HL-60/S4 (cell line): ENCODE data around the gene TUBGCP5.
"Not testable (repeated sequence)": the region's sequence is repeated elsewhere in the genome, so short reads cannot be mapped to it uniquely, and the experiment has no call there.

Experiments used
- in situ Hi-C: fragments of 300-500 bp; cut with MboI; formaldehyde crosslinking; loops from 2 replicates; pipeline ENCODE4 v1.14.3; 2022; ENCODE audit warnings: low sequenced_read_pairs

Gene TUBGCP5

GRCh38 chr15:23043535-23043934, 4.2 kb upstream of the TUBGCP5 start:
- in situ Hi-C loops = not testable (repeated sequence)

- in situ Hi-C loops = not testable (repeated sequence)
Measured at GRCh38 chr15:23041736-23042135, 2.4 kb upstream of the TUBGCP5 start.

GRCh38 chr15:23039917-23040281, 530 bp upstream of the TUBGCP5 start:
- in situ Hi-C loops = no loop called here

GRCh38 chr15:23038726-23039142, 635 bp downstream of the TUBGCP5 start:
- in situ Hi-C loops = no loop called here

- in situ Hi-C loops = no loop called here
Measured at GRCh38 chr15:23035964-23036566, 3.3 kb downstream of the TUBGCP5 start.

GRCh38 chr15:23033979-23034378, 5.4 kb downstream of the TUBGCP5 start:
- in situ Hi-C loops = no loop called here

GRCh38 chr15:23026218-23026617, 13.2 kb downstream of the TUBGCP5 start:
- in situ Hi-C loops = no loop called here

- in situ Hi-C loops = loop anchor here (25.0 kb wide), 3 partner anchors 90 to 235 kb away; partner anchors contain the start of gene NIPA1
Measured at GRCh38 chr15:23022156-23022555, 17.2 kb downstream of the TUBGCP5 start.

GRCh38 chr15:23014394-23015000, 24.9 kb downstream of the TUBGCP5 start:
- in situ Hi-C loops = loop anchor here (25.0 kb wide), 3 partner anchors 98 to 227 kb away; partner anchors contain the start of gene NIPA1

- in situ Hi-C loops = loop anchor here (25.0 kb wide), 3 partner anchors 99 to 226 kb away; partner anchors contain the start of gene NIPA1
Measured at GRCh38 chr15:23013681-23014080, 25.7 kb downstream of the TUBGCP5 start.

- in situ Hi-C loops = loop anchor here (25.0 kb wide), 3 partner anchors 100 to 225 kb away; partner anchors contain the start of gene NIPA1
Measured at GRCh38 chr15:23012616-23013015, 26.8 kb downstream of the TUBGCP5 start.

- in situ Hi-C loops = loop anchor here (25.0 kb wide), 3 partner anchors 91 to 216 kb away; partner anchors contain the start of gene NIPA1
Measured at GRCh38 chr15:23003736-23004135, 35.6 kb downstream of the TUBGCP5 start.

- in situ Hi-C loops = loop anchor here (25.0 kb wide), 3 partner anchors 91 to 216 kb away; partner anchors contain the start of gene NIPA1
Measured at GRCh38 chr15:23002920-23003319, 36.4 kb downstream of the TUBGCP5 start.

- in situ Hi-C loops = no loop called here
Measured at GRCh38 chr15:22995795-22996194, 43.6 kb downstream of the TUBGCP5 start.

GRCh38 chr15:22992024-22992326, 47.4 kb downstream of the TUBGCP5 start:
- in situ Hi-C loops = no loop called here

- in situ Hi-C loops = no loop called here
Measured at GRCh38 chr15:22989576-22990477, 49.5 kb downstream of the TUBGCP5 start.

GRCh38 chr15:22988811-22989210, 50.6 kb downstream of the TUBGCP5 start:
- in situ Hi-C loops = no loop called here

GRCh38 chr15:22981931-22982330, 57.4 kb downstream of the TUBGCP5 start:
- in situ Hi-C loops = not testable (repeated sequence)

- in situ Hi-C loops = no loop called here
Measured at GRCh38 chr15:22981051-22981840, 58.1 kb downstream of the TUBGCP5 start.

- in situ Hi-C loops = no loop called here
Measured at GRCh38 chr15:22980189-22981050, 58.9 kb downstream of the TUBGCP5 start, which contains the start of gene CYFIP1. Gene CYFIP1 (minus strand): TSS chr15:22980368. CDS start chr15:22947285, 33,083 bp downstream.
